ENCODE results near the gene GOT2.
A peak's percentile ranks its signal among the peaks of the same experiment; 100 is the strongest.

DNA sequence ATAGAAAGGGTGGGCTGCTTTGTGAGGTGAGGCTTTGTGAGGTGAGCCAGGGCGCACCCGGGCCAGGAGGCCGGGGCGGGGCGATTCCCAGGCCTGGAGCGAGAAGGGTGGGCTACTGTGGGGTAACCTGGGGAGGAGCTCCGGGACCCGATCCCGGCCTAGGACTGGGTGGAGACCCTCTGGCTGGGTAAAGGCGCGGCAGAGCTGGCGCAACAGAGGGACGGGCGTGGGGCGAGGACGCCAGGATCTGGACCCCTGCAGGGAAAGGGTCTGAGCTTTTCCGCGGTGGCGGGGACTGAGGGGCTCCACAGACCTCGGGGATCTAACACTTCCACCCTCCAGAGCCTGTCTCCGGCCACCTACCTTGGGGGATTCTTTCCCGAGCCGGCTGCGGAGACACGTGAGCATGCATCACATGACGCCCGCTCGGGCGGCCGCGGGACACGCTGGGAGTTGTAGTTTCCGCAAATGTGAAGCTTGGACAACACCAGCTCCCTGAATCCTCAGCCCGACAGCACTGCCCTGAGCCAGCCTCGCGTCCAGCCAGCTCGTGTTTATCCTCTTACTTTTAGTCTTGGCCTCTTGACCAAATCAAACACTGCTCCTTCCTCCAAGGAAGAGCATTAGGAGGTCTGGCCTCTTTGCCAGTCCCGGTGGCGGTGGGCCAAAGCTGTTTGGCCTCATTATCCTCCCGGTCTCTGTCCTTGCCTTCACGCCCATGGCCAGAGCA is 49.6 kb downstream of the GOT2 start, which contains the start of gene SLC38A7:
- no peak for TF ChIP-seq SPI1 (IDR thresholded peaks at IDR 0.05; ENCODE audit: borderline replicate concordance, low read depth)
- TF ChIP-seq, protein P1, sequence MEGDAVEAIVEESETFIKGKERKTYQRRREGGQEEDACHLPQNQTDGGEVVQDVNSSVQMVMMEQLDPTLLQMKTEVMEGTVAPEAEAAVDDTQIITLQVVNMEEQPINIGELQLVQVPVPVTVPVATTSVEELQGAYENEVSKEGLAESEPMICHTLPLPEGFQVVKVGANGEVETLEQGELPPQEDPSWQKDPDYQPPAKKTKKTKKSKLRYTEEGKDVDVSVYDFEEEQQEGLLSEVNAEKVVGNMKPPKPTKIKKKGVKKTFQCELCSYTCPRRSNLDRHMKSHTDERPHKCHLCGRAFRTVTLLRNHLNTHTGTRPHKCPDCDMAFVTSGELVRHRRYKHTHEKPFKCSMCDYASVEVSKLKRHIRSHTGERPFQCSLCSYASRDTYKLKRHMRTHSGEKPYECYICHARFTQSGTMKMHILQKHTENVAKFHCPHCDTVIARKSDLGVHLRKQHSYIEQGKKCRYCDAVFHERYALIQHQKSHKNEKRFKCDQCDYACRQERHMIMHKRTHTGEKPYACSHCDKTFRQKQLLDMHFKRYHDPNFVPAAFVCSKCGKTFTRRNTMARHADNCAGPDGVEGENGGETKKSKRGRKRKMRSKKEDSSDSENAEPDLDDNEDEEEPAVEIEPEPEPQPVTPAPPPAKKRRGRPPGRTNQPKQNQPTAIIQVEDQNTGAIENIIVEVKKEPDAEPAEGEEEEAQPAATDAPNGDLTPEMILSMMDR (IDR thresholded peaks at IDR 0.05; ENCODE audit: insufficient read depth, low read length), result no peak
- TF ChIP-seq POLR2AphosphoS5 (IDR thresholded peaks at IDR 0.05; ENCODE audit: low read depth), result 0 out of 2 replicates have a peak, but pooled peaks have one; percentile 20
- TF ChIP-seq, protein P2, sequence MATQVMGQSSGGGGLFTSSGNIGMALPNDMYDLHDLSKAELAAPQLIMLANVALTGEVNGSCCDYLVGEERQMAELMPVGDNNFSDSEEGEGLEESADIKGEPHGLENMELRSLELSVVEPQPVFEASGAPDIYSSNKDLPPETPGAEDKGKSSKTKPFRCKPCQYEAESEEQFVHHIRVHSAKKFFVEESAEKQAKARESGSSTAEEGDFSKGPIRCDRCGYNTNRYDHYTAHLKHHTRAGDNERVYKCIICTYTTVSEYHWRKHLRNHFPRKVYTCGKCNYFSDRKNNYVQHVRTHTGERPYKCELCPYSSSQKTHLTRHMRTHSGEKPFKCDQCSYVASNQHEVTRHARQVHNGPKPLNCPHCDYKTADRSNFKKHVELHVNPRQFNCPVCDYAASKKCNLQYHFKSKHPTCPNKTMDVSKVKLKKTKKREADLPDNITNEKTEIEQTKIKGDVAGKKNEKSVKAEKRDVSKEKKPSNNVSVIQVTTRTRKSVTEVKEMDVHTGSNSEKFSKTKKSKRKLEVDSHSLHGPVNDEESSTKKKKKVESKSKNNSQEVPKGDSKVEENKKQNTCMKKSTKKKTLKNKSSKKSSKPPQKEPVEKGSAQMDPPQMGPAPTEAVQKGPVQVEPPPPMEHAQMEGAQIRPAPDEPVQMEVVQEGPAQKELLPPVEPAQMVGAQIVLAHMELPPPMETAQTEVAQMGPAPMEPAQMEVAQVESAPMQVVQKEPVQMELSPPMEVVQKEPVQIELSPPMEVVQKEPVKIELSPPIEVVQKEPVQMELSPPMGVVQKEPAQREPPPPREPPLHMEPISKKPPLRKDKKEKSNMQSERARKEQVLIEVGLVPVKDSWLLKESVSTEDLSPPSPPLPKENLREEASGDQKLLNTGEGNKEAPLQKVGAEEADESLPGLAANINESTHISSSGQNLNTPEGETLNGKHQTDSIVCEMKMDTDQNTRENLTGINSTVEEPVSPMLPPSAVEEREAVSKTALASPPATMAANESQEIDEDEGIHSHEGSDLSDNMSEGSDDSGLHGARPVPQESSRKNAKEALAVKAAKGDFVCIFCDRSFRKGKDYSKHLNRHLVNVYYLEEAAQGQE (IDR thresholded peaks at IDR 0.05; ENCODE audit: insufficient replicate concordance, low read depth), result no peak
